H1 (cell line): ENCODE data around the gene ARHGAP18. TPM values are rescaled to one million over a fixed set of nuclear protein-coding genes. Genes with fewer than 3 reads are reported as not detected.

Source experiments
- CTCF ChIA-PET: fragments of 300-600 bp; sonication (Branson Sonifier 250); formaldehyde crosslinking; loops from one replicate; lab custom pipeline; 2021; ENCODE audit not compliant: partially characterized antibody; lab: Charles Lee
- POLR2A ChIA-PET: fragments of 300-600 bp; sonication (Branson Sonifier 250); formaldehyde crosslinking; loops from one replicate; lab custom pipeline; 2021; ENCODE audit warnings: inconsistent platforms; ENCODE audit not compliant: partially characterized antibody; lab: Charles Lee
- DNase-seq, 2 experiments: peaks; one replicate each; pipeline versions ENCODE4 v3.0.0 to v3.0.0-alpha.2; 2010 to 2022; ENCODE audit warnings: low spot score in 2 of 2, low read depth in 1 of 2, mixed read lengths in 1 of 2
- FAIRE-seq: peaks from 2 replicates; lab custom pipeline; 2011; peaks lifted over from hg19 to GRCh38; lab: Jason Lieb, UNC
- H2AFZ ChIP-seq: 2 replicates; pipeline ENCODE4 v1.8.1; 2012; ENCODE audit warnings: low read length, inconsistent platforms
- H2AK5ac ChIP-seq: 2 replicates; pipeline ENCODE4 v1.6.1; 2013; ENCODE audit warnings: low read depth, low read length
- H2BK120ac ChIP-seq: replicated peaks from 2 replicates; pipeline ENCODE3; 2013; ENCODE audit warnings: low read depth, low read length, inconsistent platforms
- H2BK12ac ChIP-seq: 2 replicates; pipeline ENCODE4 v1.6.1; 2013; ENCODE audit warnings: low read depth, low read length
- H2BK15ac ChIP-seq: 2 replicates; pipeline ENCODE4 v1.6.1; 2013; ENCODE audit warnings: low read length
- H2BK20ac ChIP-seq: 2 replicates; pipeline ENCODE4 v1.6.1; 2013; ENCODE audit warnings: low read length
- H2BK5ac ChIP-seq: 2 replicates; pipeline ENCODE4 v1.6.1; 2013; ENCODE audit warnings: low read depth, low read length
- H3K14ac ChIP-seq: 2 replicates; pipeline ENCODE4 v1.6.1; 2013; ENCODE audit warnings: inconsistent platforms; ENCODE audit not compliant: insufficient read length
- H3K18ac ChIP-seq: 2 replicates; pipeline ENCODE4 v1.6.1; 2013; ENCODE audit warnings: low read length; ENCODE audit errors: extremely low read depth
- H3K23ac ChIP-seq: 2 replicates; pipeline ENCODE4 v1.6.1; 2013; ENCODE audit warnings: inconsistent platforms; ENCODE audit not compliant: insufficient read length
- H3K23me2 ChIP-seq: 2 replicates; pipeline ENCODE4 v1.6.1; 2013; ENCODE audit warnings: low read depth, low read length
- H3K27ac ChIP-seq: 2 replicates; pipeline ENCODE4 v1.6.1; 2011; ENCODE audit warnings: low read depth, low read length, inconsistent platforms
- H3K27me3 ChIP-seq, 4 experiments: replicated peaks in 1 of 4; 1 replicate in 1 of 4; 2 replicates in 3 of 4; pipeline versions ENCODE4 v1.6.1 to v1.8.1; 2011 to 2013; ENCODE audit warnings: low read length in 3 of 4, mild to moderate bottlenecking in 3 of 4, inconsistent platforms in 2 of 4, mixed read lengths in 2 of 4, moderate library complexity in 1 of 4; ENCODE audit not compliant: control insufficient read depth in 3 of 4, insufficient read depth in 3 of 4; ENCODE audit errors: extremely low read depth in 1 of 4
- H3K36me3 ChIP-seq, 4 experiments: 2 replicates each; pipeline versions ENCODE4 v1.6.1 to v1.8.1; 2011 to 2013; ENCODE audit warnings: mild to moderate bottlenecking in 4 of 4, low read length in 3 of 4, moderate library complexity in 2 of 4, control low read depth in 1 of 4, inconsistent platforms in 1 of 4; ENCODE audit not compliant: insufficient read depth in 4 of 4, control insufficient read depth in 2 of 4
- H3K4ac ChIP-seq: replicated peaks from 2 replicates; pipeline ENCODE3; 2013; ENCODE audit warnings: low read length, low read depth, mixed read lengths, inconsistent platforms; ENCODE audit not compliant: insufficient read length
- H3K4me1 ChIP-seq, 4 experiments: replicated peaks in 1 of 4; 1 replicate in 1 of 4; 2 replicates in 3 of 4; pipeline versions ENCODE4 v1.6.1 to v1.8.1; 2011 to 2013; ENCODE audit warnings: low read length in 3 of 4, inconsistent platforms in 2 of 4, mixed read lengths in 1 of 4; ENCODE audit not compliant: insufficient read depth in 4 of 4, control insufficient read depth in 3 of 4
- H3K4me2 ChIP-seq, 2 experiments: 2 replicates each; pipeline versions ENCODE4 v1.6.1 to v1.8.1; 2011 to 2013; ENCODE audit warnings: low read depth in 2 of 2, low read length in 2 of 2, control low read depth in 1 of 2, inconsistent platforms in 1 of 2, mild to moderate bottlenecking in 1 of 2; ENCODE audit not compliant: insufficient read depth in 1 of 2
- H3K4me3 ChIP-seq, 4 experiments: fragments of 200-600, 300-600 bp in 1 of 4; sonication (generic), shearing (Covaris generic), sonication (Bioruptor Twin) in 1 of 4; 2 replicates each; pipeline versions ENCODE4 v1.5.1 to v1.8.1; 2011 to 2016; ENCODE audit warnings: low read length in 4 of 4, low read depth in 3 of 4, control low read depth in 2 of 4, inconsistent platforms in 2 of 4, mild to moderate bottlenecking in 2 of 4, mixed read lengths in 1 of 4, moderate library complexity in 1 of 4; ENCODE audit not compliant: insufficient read depth in 2 of 4; ENCODE audit errors: extremely low read depth in 1 of 4
- H3K56ac ChIP-seq: replicated peaks from 2 replicates; pipeline ENCODE3; 2013; ENCODE audit warnings: low read depth, mild to moderate bottlenecking, mixed read lengths, low read length, inconsistent platforms; ENCODE audit not compliant: insufficient read length
- H3K79me1 ChIP-seq: 2 replicates; pipeline ENCODE4 v1.6.1; 2013; ENCODE audit warnings: low read depth, low read length, control low read depth
- H3K79me2 ChIP-seq, 2 experiments: 2 replicates each; pipeline versions ENCODE4 v1.6.1 to v1.8.1; 2012 to 2013; ENCODE audit warnings: low read length in 2 of 2, mild to moderate bottlenecking in 2 of 2, inconsistent platforms in 1 of 2; ENCODE audit not compliant: insufficient read depth in 2 of 2, control insufficient read depth in 1 of 2
- H3K9ac ChIP-seq, 4 experiments: replicated peaks in 1 of 4; 1 replicate in 1 of 4; 2 replicates in 3 of 4; pipeline versions ENCODE4 v1.6.1 to v1.8.1; 2011 to 2013; ENCODE audit warnings: low read depth in 3 of 4, low read length in 3 of 4, control low read depth in 2 of 4, mild to moderate bottlenecking in 2 of 4, moderate library complexity in 2 of 4, inconsistent platforms in 1 of 4; ENCODE audit errors: extremely low read depth in 1 of 4
- H3K9me3 ChIP-seq, 2 experiments: 2 replicates each; pipeline versions ENCODE4 v1.6.1 to v1.8.1; 2012 to 2013; ENCODE audit warnings: mild to moderate bottlenecking in 2 of 2, moderate library complexity in 2 of 2, control low read depth in 1 of 2, inconsistent platforms in 1 of 2, low read depth in 1 of 2, low read length in 1 of 2, mixed read lengths in 1 of 2; ENCODE audit not compliant: insufficient read depth in 2 of 2
- H4K20me1 ChIP-seq, 2 experiments: replicated peaks in 1 of 2; 2 replicates each; pipeline versions ENCODE3 to v1.8.1; 2011 to 2013; ENCODE audit warnings: inconsistent platforms in 2 of 2, low read length in 2 of 2, mild to moderate bottlenecking in 1 of 2; ENCODE audit not compliant: insufficient read depth in 2 of 2, control insufficient read depth in 1 of 2
- H4K5ac ChIP-seq: 2 replicates; pipeline ENCODE4 v1.6.1; 2013; ENCODE audit warnings: low read length, low read depth, mixed read lengths, inconsistent platforms; ENCODE audit not compliant: insufficient read length
- H4K8ac ChIP-seq: 2 replicates; pipeline ENCODE4 v1.8.0; 2013; ENCODE audit warnings: mild to moderate bottlenecking, moderate library complexity, low read length, inconsistent platforms; ENCODE audit not compliant: insufficient read depth; ENCODE audit errors: extremely low read depth
- H4K91ac ChIP-seq: replicated peaks from 2 replicates; pipeline ENCODE3; 2013; ENCODE audit warnings: low read length, mixed read lengths, inconsistent platforms; ENCODE audit not compliant: insufficient read length
- BCL11A ChIP-seq, 2 experiments: IDR thresholded peaks; one replicate each; pipeline ENCODE4 v1.6.1; 2011; ENCODE audit warnings: low read depth in 2 of 2, low read length in 2 of 2, mild to moderate bottlenecking in 2 of 2
- BRCA1 ChIP-seq: IDR thresholded peaks from 2 replicates; pipeline ENCODE4 v1.6.1; 2012; ENCODE audit warnings: low read depth, low read length, improper control_type of control experiment
- E2F6 ChIP-seq: IDR thresholded peaks from 2 replicates; pipeline ENCODE4 v1.6.1; 2012; ENCODE audit warnings: inconsistent platforms
- EP300 ChIP-seq, 2 experiments: IDR thresholded peaks; 1 replicate in 1 of 2; 2 replicates in 1 of 2; pipeline ENCODE4 v1.6.1; 2011 to 2012; ENCODE audit warnings: low read depth in 2 of 2, low read length in 2 of 2, mild to moderate bottlenecking in 2 of 2, borderline replicate concordance in 1 of 2, inconsistent platforms in 1 of 2, moderate library complexity in 1 of 2
- EZH2 ChIP-seq: fragments of 200-600 bp; sonication (generic); IDR thresholded peaks from 2 replicates; pipeline ENCODE4 v1.7.1; 2012; ENCODE audit warnings: low read depth, mild to moderate bottlenecking, moderate library complexity, low read length, inconsistent platforms; ENCODE audit not compliant: severe bottlenecking
- KDM1A ChIP-seq: fragments of 200-600, 300-600 bp; sonication (generic); IDR thresholded peaks from 2 replicates; pipeline ENCODE4 v1.7.1; 2016; ENCODE audit warnings: mild to moderate bottlenecking, low read length, borderline replicate concordance
- SAP30 ChIP-seq: fragments of 300-600 bp; sonication (generic); IDR thresholded peaks from 2 replicates; pipeline ENCODE4 v1.7.1; 2012; ENCODE audit warnings: low read length, moderate library complexity, mild to moderate bottlenecking, inconsistent platforms; ENCODE audit not compliant: insufficient read depth, insufficient replicate concordance
- TAF1 ChIP-seq: IDR thresholded peaks from 2 replicates; pipeline ENCODE4 v1.6.1; 2011; ENCODE audit warnings: mild to moderate bottlenecking, low read depth, low read length
- TAF7 ChIP-seq: optimal IDR thresholded peaks from 2 replicates; pipeline ENCODE3; 2011; ENCODE audit warnings: low read depth, mild to moderate bottlenecking, inconsistent platforms, low read length, moderate library complexity, borderline replicate concordance
- TCF12 ChIP-seq: IDR thresholded peaks from 2 replicates; pipeline ENCODE4 v1.6.1; 2011; ENCODE audit warnings: low read depth, mild to moderate bottlenecking, low read length
- TEAD4 ChIP-seq: IDR thresholded peaks from 2 replicates; pipeline ENCODE4 v1.6.1; 2012; ENCODE audit warnings: low read depth, low read length, inconsistent platforms, mixed read lengths
- WGBS, 2 experiments: shearing (Covaris generic) in 1 of 2; methylation state at CpG; one replicate each; pipeline versions ENCODE4 v1.1.6 to v1.1.7; 2013 to 2015; ENCODE audit warnings: low lambda C conversion rate in 2 of 2, mixed read lengths in 2 of 2, inconsistent platforms in 1 of 2, low coverage in 1 of 2, missing lambda C conversion rate in 1 of 2; ENCODE audit not compliant: insufficient replicate concordance in 2 of 2, insufficient coverage in 1 of 2, insufficient read length in 1 of 2; ENCODE audit errors: extremely low coverage in 1 of 2, missing lambda C conversion rate in 1 of 2; 5-methylcytosine and 5-hydroxymethylcytosine counted together
- polyA plus RNA-seq, 7 experiments: library from polyadenylated mRNA; depleted of rRNA in 3 of 7; stranded (reverse) in 5 of 7; unstranded in 2 of 7; fragments of >200 nt in 5 of 7; fragments of 200-250 nt in 2 of 7; gene quantifications; 1 replicate in 5 of 7; 2 replicates in 1 of 7; 4 replicates in 1 of 7; pipeline versions ENCODE4 v1.2.1 to v1.2.3, GENCODE V29; 2011 to 2013; ENCODE audit warnings: missing spikeins in 2 of 7, mixed read lengths in 2 of 7
- total RNA-seq: library from RNA; stranded (reverse); fragmentation: NEBNext Ultra II Directional; extraction: Animal tissue kit (Norgen Biotek cat#: 25700); gene quantifications from 2 replicates; pipeline ENCODE4 v1.2.1, GENCODE V29; 2021
- TF ChIP-seq, protein P1 (sequence below): IDR thresholded peaks from 2 replicates; pipeline ENCODE4 v1.6.1; 2011; ENCODE audit warnings: low read depth, mild to moderate bottlenecking, low read length; ENCODE audit not compliant: insufficient read depth

The ARHGAP18 gene
- total and polyA plus RNA-seq, 2 of the 8 experiments (the other 6 are each of a cell fraction or from before 2014, with no cell fraction given): 0.83 to 4.5 TPM

DNA sequence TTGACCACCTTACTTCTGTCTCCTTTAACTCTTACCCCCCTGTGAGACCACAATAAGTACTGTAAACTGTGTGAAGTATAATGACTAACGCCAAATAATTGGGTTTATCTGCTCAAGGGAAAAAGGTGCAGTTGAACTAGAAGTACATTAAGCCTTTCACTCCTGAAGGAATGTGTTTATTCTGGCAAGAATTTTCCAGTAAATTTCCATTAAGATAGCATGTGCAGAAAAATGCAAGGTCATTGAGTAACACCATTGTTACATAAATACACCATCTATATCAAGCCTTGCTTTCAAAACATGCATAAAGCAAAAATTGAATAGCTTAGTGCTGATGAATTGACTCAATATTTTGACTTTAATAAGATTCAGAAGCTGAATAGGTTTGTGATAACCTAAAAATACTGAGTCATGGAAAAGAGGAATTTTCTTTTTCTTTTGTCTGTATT is 65.4 kb downstream of the ARHGAP18 start:
- H3K56ac ChIP-seq: no peak overlapping the region
- DNase-seq: no peak
- 83% methylated on average over 1 of the region's 1 CpG; no CpG with 5 or more reads in 1 of the 2 experiments for WGBS, 2 experiments
- no peak for TF ChIP-seq EP300 (IDR thresholded peaks at IDR 0.05; ENCODE audit: borderline replicate concordance in 1 of 2, low read depth in 2 of 2, low read length in 2 of 2)
- TF ChIP-seq E2F6: no peak
- TF ChIP-seq KDM1A: no peak
- no peak for TF ChIP-seq TCF12
- no peak for TF ChIP-seq TEAD4
- TF ChIP-seq BRCA1: no peak
- TF ChIP-seq EZH2: no peak
- TF ChIP-seq SAP30: no peak
- TF ChIP-seq, protein P1, sequence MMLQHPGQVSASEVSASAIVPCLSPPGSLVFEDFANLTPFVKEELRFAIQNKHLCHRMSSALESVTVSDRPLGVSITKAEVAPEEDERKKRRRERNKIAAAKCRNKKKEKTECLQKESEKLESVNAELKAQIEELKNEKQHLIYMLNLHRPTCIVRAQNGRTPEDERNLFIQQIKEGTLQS: no peak
- TF ChIP-seq TAF7: no peak
- no peak for TF ChIP-seq TAF1
- no peak for TF ChIP-seq BCL11A (IDR thresholded peaks at IDR 0.05; ENCODE audit: low read depth in 2 of 2, low read length in 2 of 2)

More for the DNA sequence above, 65.4 kb downstream of the ARHGAP18 start:
- no peak overlapping the region for H3K4me2 ChIP-seq
- no peak overlapping the region for H3K4ac ChIP-seq
- H3K9ac ChIP-seq: no peak overlapping the region
- H2AK5ac ChIP-seq: no peak overlapping the region
- H3K79me1 ChIP-seq: no peaks in the 10 kb centered on the region
- H3K23ac ChIP-seq: no peak overlapping the region
- no peaks in the 10 kb centered on the region for H3K27me3 ChIP-seq
- ChIA-PET CTCF (interaction anchor here (0.6 to 1.0 kb wide), 5 partner anchors 9 to 377 kb away, joined by 3 to 6 read pairs (median 3); no protein-coding TSS in a partner anchor), POLR2A (interaction anchor here (0.7 kb wide), 2 partner anchors 18 to 782 kb away, joined by 3 to 4 read pairs; no protein-coding TSS in a partner anchor)
- H2BK120ac ChIP-seq: no peak overlapping the region
- H4K91ac ChIP-seq: no peak overlapping the region
- H3K79me2 ChIP-seq: no peaks in the 10 kb centered on the region
- H3K14ac ChIP-seq: no peak overlapping the region
- H4K5ac ChIP-seq: no peak overlapping the region
- H4K8ac ChIP-seq: no peak overlapping the region
- no peaks in the 10 kb centered on the region for H4K20me1 ChIP-seq
- no peak overlapping the region for H3K4me3 ChIP-seq
- H3K27ac ChIP-seq: no peak overlapping the region
- H2BK15ac ChIP-seq: no peak overlapping the region
- no peak overlapping the region for H2AFZ ChIP-seq
- H3K23me2 ChIP-seq: no peaks in the 10 kb centered on the region
- no peak overlapping the region for H2BK5ac ChIP-seq
- no peak overlapping the region for H2BK20ac ChIP-seq
- no peak overlapping the region for H2BK12ac ChIP-seq
- H3K18ac ChIP-seq: no peak overlapping the region
- no peaks in the 10 kb centered on the region for H3K9me3 ChIP-seq
- H3K4me1 ChIP-seq: peaks cover 0 to 6% (median 0%) of the 10 kb centered on the region in 4 experiments; a peak in 3 of 7 replicates
- FAIRE-seq: no peak
- no peaks in the 10 kb centered on the region for H3K36me3 ChIP-seq
